ENCODE results near the gene TNIK. TPM values are rescaled to one million over a fixed set of nuclear protein-coding genes. Genes with fewer than 3 reads are reported as not detected.
A peak's percentile ranks its signal among the peaks of the same experiment; 100 is the strongest.

TNIK gene
- total and polyA plus RNA-seq, 2 experiments from 2014 or later, result 14.6 to 34.3 TPM

DNA sequence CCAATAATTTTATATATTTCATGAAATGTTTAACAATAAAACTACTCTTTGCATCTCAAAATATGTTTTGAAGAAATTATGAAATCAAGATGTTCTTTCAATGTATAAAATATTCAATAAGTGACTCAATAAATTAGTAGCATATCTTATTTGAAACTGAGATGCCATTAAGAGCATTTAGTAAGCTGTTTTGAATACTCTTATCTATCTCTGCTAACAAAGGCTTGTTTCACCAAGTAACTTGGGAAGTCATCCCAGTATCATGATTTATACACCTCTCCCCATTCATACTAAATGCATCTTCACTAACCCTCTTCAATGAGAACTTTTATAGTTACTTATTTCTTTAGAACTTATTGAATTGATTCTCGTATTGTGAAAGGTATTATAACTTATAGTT, 43.1 kb downstream of the TNIK start (continued):
- TF ChIP-seq, protein P1, sequence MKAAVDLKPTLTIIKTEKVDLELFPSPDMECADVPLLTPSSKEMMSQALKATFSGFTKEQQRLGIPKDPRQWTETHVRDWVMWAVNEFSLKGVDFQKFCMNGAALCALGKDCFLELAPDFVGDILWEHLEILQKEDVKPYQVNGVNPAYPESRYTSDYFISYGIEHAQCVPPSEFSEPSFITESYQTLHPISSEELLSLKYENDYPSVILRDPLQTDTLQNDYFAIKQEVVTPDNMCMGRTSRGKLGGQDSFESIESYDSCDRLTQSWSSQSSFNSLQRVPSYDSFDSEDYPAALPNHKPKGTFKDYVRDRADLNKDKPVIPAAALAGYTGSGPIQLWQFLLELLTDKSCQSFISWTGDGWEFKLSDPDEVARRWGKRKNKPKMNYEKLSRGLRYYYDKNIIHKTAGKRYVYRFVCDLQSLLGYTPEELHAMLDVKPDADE (IDR thresholded peaks at IDR 0.05), result no peak
- no peak for TF ChIP-seq EZH2 (IDR thresholded peaks at IDR 0.05; ENCODE audit: low read depth, unreplicated experiment)
- TF ChIP-seq POLR2AphosphoS5 (IDR thresholded peaks at IDR 0.05; ENCODE audit: low read depth), result no peak
- TF ChIP-seq NANOG (IDR thresholded peaks at IDR 0.05; ENCODE audit: borderline replicate concordance), result no peak

DNA sequence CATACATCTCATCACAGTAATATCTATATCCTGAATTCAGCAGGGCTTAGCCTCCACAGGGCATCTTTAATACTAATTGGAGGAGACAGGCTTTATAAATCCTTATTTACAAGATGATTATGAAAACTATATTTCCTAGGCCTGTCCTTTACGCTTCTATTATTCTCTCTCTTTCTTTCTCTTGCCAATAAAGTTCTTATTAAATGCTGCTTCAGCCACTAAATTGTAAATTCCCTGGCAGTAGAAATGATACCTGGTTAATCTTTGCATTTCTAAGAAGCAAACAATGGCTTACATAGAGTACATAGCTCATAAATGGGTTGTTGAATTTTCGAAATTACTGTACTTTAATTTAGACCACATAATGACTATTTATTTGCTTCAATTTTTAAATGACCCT, 43.5 kb downstream of the TNIK start:
- Mint-ChIP-seq H3K27me3 (ENCODE audit: insufficient read depth, low read depth, poor library complexity) (no peaks in the 10 kb centered on the region), H3K36me3 (ENCODE audit: low read depth) (peaks cover 2% of the 10 kb centered on the region; the same call in 1 of the 3 replicates), H3K4me1 (peaks cover 57% of the 10 kb centered on the region), H3K27ac (no peak overlapping the region), H3K9me3 (no peaks in the 10 kb centered on the region), H3K4me3 (no peak overlapping the region)
- DNase-seq (ENCODE audit: low spot score) (no peak), ATAC-seq (no peak)
- H3K4me3 ChIP-seq, result no peak overlapping the region
- H3F3A ChIP-seq (replicated peaks; ENCODE audit: low read depth), result no peaks in the 10 kb centered on the region
- peaks cover 3% of the 10 kb centered on the region; the same call in 1 of the 2 replicates for H3K9me2 ChIP-seq (ENCODE audit: insufficient read depth)
- H3K36me3 ChIP-seq (ENCODE audit: insufficient read depth), result no peaks in the 10 kb centered on the region
- no peaks in the 10 kb centered on the region for H3K27me3 ChIP-seq (ENCODE audit: insufficient read depth)
- no peak for TF ChIP-seq JUNB (IDR thresholded peaks at IDR 0.05; ENCODE audit: unreplicated experiment)
- no peak overlapping the region for H2AFZ ChIP-seq
- peaks cover 85% of the 10 kb centered on the region for H3K79me2 ChIP-seq (replicated peaks; ENCODE audit: insufficient read depth)
- H3K4me2 ChIP-seq, result no peak overlapping the region
- H3K27ac ChIP-seq (ENCODE audit: low read depth), result no peak overlapping the region; the same call in 1 of the 2 replicates
- H4K20me1 ChIP-seq (replicated peaks; ENCODE audit: insufficient read depth), result no peaks in the 10 kb centered on the region
- peaks cover 53% of the 10 kb centered on the region for H3K4me1 ChIP-seq (ENCODE audit: insufficient read depth)

DNA sequence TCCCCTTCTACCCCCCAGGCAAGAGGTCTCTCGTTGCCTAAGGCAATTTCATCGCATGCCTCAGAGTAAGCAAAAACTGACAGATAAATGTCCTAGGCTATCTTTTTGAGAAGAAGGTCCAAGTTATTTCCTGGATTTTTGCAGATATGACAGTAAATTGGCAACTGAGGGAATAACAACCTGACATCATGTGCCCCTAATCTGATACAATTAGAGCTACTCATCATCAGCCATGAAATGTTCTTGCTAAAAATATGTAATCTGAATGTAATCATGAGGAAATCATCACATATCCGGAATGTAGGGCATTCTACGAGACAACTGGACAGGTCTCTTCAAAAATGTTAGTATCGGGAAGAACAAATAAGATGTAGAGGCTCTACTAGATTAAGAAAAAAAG, 44.1 kb downstream of the TNIK start:
- Mint-ChIP-seq H3K4me1 (peaks cover 53% of the 10 kb centered on the region), H3K36me3 (ENCODE audit: low read depth) (peaks cover 2% of the 10 kb centered on the region; the same call in 1 of the 3 replicates), H3K27ac (peak overlapping the region; percentile 39), H3K27me3 (ENCODE audit: insufficient read depth, low read depth, poor library complexity) (no peaks in the 10 kb centered on the region), H3K9me3 (no peaks in the 10 kb centered on the region), H3K4me3 (no peak overlapping the region)
- H3K4me2 ChIP-seq, result peak overlapping the region; percentile 43; the same call in 1 of the 2 replicates
- no peaks in the 10 kb centered on the region for H3K36me3 ChIP-seq (ENCODE audit: insufficient read depth)
- H3K27ac ChIP-seq (ENCODE audit: low read depth), result peak overlapping the region; percentile 56; the same call in 1 of the 2 replicates
- H2AFZ ChIP-seq, result no peak overlapping the region
- H3K4me3 ChIP-seq, result no peak overlapping the region
- peaks cover 53% of the 10 kb centered on the region for H3K4me1 ChIP-seq (ENCODE audit: insufficient read depth)
- no peaks in the 10 kb centered on the region for H3K27me3 ChIP-seq (ENCODE audit: insufficient read depth)
- no peaks in the 10 kb centered on the region for H3F3A ChIP-seq (replicated peaks; ENCODE audit: low read depth)
- H3K9me2 ChIP-seq (ENCODE audit: insufficient read depth), result peaks cover 3% of the 10 kb centered on the region; the same call in 1 of the 2 replicates
- peaks cover 85% of the 10 kb centered on the region for H3K79me2 ChIP-seq (replicated peaks; ENCODE audit: insufficient read depth)
- DNase-seq (ENCODE audit: low spot score) (no peak), ATAC-seq (no peak)
- H4K20me1 ChIP-seq (replicated peaks; ENCODE audit: insufficient read depth), result no peaks in the 10 kb centered on the region
- TF ChIP-seq, protein P2, sequence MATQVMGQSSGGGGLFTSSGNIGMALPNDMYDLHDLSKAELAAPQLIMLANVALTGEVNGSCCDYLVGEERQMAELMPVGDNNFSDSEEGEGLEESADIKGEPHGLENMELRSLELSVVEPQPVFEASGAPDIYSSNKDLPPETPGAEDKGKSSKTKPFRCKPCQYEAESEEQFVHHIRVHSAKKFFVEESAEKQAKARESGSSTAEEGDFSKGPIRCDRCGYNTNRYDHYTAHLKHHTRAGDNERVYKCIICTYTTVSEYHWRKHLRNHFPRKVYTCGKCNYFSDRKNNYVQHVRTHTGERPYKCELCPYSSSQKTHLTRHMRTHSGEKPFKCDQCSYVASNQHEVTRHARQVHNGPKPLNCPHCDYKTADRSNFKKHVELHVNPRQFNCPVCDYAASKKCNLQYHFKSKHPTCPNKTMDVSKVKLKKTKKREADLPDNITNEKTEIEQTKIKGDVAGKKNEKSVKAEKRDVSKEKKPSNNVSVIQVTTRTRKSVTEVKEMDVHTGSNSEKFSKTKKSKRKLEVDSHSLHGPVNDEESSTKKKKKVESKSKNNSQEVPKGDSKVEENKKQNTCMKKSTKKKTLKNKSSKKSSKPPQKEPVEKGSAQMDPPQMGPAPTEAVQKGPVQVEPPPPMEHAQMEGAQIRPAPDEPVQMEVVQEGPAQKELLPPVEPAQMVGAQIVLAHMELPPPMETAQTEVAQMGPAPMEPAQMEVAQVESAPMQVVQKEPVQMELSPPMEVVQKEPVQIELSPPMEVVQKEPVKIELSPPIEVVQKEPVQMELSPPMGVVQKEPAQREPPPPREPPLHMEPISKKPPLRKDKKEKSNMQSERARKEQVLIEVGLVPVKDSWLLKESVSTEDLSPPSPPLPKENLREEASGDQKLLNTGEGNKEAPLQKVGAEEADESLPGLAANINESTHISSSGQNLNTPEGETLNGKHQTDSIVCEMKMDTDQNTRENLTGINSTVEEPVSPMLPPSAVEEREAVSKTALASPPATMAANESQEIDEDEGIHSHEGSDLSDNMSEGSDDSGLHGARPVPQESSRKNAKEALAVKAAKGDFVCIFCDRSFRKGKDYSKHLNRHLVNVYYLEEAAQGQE (IDR thresholded peaks at IDR 0.05; ENCODE audit: unreplicated experiment), result no peak
- TF ChIP-seq, protein P3, sequence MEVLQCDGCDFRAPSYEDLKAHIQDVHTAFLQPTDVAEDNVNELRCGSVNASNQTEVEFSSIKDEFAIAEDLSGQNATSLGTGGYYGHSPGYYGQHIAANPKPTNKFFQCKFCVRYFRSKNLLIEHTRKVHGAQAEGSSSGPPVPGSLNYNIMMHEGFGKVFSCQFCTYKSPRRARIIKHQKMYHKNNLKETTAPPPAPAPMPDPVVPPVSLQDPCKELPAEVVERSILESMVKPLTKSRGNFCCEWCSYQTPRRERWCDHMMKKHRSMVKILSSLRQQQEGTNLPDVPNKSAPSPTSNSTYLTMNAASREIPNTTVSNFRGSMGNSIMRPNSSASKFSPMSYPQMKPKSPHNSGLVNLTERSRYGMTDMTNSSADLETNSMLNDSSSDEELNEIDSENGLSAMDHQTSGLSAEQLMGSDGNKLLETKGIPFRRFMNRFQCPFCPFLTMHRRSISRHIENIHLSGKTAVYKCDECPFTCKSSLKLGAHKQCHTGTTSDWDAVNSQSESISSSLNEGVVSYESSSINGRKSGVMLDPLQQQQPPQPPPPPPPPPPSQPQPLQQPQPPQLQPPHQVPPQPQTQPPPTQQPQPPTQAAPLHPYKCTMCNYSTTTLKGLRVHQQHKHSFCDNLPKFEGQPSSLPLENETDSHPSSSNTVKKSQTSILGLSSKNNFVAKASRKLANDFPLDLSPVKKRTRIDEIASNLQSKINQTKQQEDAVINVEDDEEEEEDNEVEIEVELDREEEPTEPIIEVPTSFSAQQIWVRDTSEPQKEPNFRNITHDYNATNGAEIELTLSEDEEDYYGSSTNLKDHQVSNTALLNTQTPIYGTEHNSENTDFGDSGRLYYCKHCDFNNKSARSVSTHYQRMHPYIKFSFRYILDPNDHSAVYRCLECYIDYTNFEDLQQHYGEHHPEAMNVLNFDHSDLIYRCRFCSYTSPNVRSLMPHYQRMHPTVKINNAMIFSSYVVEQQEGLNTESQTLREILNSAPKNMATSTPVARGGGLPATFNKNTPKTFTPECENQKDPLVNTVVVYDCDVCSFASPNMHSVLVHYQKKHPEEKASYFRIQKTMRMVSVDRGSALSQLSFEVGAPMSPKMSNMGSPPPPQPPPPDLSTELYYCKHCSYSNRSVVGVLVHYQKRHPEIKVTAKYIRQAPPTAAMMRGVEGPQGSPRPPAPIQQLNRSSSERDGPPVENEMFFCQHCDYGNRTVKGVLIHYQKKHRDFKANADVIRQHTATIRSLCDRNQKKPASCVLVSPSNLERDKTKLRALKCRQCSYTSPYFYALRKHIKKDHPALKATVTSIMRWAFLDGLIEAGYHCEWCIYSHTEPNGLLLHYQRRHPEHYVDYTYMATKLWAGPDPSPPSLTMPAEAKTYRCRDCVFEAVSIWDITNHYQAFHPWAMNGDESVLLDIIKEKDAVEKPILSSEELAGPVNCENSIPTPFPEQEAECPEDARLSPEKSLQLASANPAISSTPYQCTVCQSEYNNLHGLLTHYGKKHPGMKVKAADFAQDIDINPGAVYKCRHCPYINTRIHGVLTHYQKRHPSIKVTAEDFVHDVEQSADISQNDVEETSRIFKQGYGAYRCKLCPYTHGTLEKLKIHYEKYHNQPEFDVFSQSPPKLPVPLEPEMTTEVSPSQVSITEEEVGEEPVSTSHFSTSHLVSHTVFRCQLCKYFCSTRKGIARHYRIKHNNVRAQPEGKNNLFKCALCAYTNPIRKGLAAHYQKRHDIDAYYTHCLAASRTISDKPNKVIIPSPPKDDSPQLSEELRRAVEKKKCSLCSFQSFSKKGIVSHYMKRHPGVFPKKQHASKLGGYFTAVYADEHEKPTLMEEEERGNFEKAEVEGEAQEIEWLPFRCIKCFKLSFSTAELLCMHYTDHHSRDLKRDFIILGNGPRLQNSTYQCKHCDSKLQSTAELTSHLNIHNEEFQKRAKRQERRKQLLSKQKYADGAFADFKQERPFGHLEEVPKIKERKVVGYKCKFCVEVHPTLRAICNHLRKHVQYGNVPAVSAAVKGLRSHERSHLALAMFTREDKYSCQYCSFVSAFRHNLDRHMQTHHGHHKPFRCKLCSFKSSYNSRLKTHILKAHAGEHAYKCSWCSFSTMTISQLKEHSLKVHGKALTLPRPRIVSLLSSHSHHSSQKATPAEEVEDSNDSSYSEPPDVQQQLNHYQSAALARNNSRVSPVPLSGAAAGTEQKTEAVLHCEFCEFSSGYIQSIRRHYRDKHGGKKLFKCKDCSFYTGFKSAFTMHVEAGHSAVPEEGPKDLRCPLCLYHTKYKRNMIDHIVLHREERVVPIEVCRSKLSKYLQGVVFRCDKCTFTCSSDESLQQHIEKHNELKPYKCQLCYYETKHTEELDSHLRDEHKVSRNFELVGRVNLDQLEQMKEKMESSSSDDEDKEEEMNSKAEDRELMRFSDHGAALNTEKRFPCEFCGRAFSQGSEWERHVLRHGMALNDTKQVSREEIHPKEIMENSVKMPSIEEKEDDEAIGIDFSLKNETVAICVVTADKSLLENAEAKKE (CRISPR knock-in tag; IDR thresholded peaks at IDR 0.05), result no peak
- no peak for TF ChIP-seq EZH2phosphoT487 (IDR thresholded peaks at IDR 0.05; ENCODE audit: unreplicated experiment)
